Hematopoietic multipotent progenitor cell treated with erythropoietin and hydrocortisone succinate and interleukin-3 and kit ligand, for 6 days (in vitro differentiated cells): Measurements from ENCODE around the gene DYSF.
"Not testable (repeated sequence)": the region's sequence is repeated elsewhere in the genome, so short reads cannot be mapped to it uniquely, and the experiment has no call there.

Source experiments
- DNase-seq: peaks from one replicate; pipeline ENCODE4 v3.0.0-alpha.2; 2015

Gene DYSF

DNA sequence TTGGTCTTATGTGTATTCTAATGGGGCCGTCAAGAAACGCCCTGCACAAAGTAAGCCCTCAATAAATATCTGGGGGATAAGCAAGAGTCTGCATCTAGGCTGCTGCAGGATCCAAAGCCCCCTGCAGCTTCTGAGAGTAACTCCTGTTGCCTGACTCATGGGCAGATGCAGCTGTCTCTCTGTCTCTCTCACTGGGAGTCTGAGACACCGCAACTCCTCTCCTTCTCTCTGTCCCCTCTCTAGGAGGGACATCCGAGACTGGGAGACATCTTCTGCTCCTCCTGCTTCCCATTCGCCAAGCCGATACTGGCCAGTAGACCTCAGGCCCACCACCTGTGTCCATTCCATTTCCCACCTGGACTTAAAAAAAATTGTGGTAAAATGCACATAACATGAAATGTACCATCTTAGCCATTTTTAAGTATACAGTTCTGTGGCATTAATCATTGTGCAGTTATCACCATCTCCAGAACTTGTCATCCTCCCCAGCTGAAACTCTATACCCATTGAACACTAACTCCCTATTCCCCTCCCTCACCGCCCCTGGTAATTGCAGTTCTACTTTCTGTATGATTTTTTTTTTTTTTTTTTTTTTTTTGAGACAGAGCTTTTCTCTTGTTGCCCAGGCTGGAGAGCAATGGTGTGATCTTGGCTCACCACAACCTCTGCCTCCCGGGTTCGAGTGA lies 20.1 kb downstream of the DYSF start:
- DNase-seq, result no peak

DNA sequence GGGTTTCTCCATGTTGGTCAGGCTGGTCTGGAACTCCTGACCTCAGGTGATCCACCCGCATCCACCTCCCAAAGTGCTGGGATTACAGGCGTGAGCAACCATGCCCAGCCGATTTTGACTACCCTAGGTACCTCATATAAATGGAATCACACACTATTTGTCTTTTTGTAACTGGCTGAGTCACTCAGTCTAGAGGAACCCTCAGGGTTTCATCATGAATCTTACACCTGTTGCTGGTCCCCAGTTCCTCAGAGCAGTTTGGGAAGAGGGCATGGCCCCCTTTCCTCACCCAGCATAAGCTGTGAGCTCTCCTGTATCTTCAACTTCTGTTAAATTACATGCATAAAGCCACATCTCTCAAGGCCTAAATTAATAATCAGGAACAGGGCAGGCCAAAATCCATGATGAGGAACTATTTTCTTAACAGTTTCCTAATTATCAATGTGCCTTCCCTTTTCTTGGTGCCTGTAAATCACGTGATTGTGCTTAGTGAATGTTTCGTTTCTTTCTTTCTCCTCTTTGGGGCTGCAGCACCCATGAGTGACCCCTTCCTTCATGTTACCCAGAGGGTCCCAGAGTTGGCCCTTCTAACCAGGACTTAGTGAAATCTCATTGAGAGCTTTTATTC lies 20.9 kb downstream of the DYSF start:
- DNase-seq, result no peak

DNA sequence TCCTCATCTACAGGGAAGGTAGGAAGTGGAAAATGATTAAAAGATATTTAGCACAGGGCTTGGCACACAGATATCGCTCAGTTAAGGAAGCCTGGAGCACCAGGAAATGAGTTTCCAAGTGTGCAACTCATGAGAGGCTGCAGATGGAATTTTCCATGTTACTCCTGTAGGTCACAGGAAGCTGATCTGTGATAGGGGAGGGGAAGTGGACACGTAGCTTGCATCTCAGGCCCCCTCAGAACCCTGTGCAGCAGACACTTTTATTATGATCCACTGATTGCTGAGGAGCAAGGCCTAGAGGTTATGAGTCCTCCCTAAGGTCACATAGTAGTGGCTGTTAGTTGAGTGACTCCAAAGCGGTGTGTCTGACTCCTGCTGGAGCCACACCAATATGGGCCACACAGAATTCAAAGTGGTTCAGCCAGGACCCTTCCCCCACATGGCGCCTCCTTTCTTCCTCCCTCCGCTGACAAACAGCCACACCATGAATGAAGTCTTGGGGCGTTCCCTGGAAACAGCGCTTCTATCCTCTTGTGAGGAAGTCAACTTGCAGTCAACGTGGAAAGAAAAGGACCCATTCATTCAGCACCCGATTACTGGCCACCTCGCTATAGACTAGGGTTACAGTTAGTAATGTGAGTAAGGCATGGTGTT lies 21.5 kb downstream of the DYSF start:
- no peak for DNase-seq

DNA sequence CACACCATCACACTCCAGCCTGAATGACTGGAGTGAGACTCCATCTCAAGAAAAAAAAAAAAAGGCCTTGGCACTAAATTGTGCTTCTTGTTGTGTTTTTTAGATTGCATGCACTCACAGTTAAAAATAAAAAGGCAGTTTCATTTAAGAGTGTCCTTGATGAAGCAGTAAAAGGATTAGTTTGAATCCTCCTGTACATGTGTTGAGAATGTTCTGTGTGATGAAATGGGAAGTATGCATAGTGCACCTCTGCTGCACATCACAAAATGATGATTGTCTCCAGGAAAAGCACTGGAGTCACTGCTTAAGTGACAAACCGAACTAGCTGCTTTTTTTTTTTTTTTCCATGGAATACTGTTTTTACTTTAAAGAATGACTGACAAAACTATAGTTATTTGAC lies 23.1 kb downstream of the DYSF start:
- DNase-seq, result no peak

GRCh38 chr2:71477231-71477691 lies 23.9 kb downstream of the DYSF start:
- no peak for DNase-seq

DNA sequence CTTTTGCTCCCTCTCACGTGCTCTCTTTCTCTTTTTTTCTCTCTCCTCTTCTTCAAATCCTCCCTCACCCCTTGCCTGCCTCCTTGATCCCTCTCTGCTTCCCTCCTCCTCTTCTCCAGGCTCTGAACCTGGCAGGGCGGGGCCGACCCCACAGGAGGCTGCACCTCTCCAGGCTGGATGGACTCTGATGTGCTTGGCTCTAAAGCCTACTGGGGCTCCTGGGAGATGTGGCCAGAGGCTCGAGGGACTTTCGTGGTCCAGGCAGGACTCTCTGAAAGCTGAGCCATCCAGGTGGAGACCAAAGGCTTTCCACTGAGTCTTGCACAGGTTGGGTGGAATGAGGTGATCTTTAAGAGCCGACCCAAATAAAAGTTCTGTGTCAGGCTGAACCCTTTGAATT lies 25.4 kb downstream of the DYSF start:
- no peak for DNase-seq

- no peak for DNase-seq
Measured at GRCh38 chr2:71479261-71479660, 25.9 kb downstream of the DYSF start.

GRCh38 chr2:71481111-71481510 lies 27.8 kb downstream of the DYSF start:
- no peak for DNase-seq

GRCh38 chr2:71482055-71482454 lies 28.7 kb downstream of the DYSF start:
- DNase-seq, result no peak

DNA sequence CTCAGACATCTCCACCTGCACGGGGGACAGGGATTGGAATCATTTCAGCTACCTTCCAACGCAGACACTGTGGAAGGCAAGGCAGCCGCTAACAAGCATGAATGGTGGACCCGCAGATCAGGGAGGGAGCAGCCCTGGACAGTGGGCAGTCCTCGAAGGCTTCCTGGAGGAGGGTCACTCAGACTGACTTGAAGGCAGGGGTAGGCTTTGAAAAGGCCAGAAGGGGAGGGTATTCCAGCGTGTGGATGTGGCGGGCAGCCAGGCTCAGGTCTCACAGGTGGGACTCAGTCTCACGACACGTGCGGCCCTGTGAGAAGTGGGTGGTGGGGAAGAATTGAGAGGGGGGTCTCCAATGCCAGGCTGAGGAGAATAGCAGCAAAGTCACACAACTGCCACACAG lies 29.9 kb downstream of the DYSF start:
- no peak for DNase-seq

- no peak for DNase-seq
Measured at GRCh38 chr2:71484354-71484753, 31.0 kb downstream of the DYSF start.

GRCh38 chr2:71486881-71487640 lies 33.7 kb downstream of the DYSF start:
- DNase-seq, result no peak

GRCh38 chr2:71491551-71491950 lies 38.2 kb downstream of the DYSF start:
- DNase-seq, result not testable (repeated sequence)

- DNase-seq, result no peak
Measured at GRCh38 chr2:71492112-71492511, 38.8 kb downstream of the DYSF start.

GRCh38 chr2:71494091-71494490 lies 40.7 kb downstream of the DYSF start:
- DNase-seq, result no peak

DNA sequence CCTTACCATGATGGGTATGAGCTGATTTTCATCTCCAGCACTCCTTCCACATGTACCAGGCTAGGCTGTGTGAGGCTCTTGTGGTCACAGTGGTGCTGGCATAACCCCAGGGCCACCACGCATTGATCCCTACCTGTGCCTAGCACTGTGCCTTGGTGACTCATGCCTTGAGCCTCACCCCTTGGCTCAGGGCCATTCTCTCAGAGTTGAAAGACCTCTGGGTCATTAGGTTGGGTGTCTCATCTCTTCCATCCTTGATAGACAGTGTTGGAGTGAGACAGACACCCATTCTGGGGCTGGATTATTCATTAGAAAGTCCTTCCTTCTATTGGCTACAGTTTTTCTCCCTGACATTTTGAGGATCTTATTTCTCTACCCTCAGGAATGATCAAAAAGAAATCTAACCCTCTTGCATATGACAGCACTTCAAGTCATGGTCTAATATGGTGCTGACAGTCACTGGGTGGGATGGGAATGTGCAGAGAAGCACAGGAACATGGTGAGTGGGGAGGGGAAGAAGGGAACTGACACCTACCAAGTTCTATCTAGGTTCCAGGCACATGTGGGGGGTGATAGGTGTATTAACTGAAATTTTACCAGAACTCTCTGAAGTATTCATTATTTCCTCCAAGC lies 41.3 kb downstream of the DYSF start:
- DNase-seq, result no peak

- no peak for DNase-seq
Measured at GRCh38 chr2:71496156-71496770, 42.9 kb downstream of the DYSF start.

- DNase-seq, result no peak
Measured at GRCh38 chr2:71498261-71498701, 44.9 kb downstream of the DYSF start.

DNA sequence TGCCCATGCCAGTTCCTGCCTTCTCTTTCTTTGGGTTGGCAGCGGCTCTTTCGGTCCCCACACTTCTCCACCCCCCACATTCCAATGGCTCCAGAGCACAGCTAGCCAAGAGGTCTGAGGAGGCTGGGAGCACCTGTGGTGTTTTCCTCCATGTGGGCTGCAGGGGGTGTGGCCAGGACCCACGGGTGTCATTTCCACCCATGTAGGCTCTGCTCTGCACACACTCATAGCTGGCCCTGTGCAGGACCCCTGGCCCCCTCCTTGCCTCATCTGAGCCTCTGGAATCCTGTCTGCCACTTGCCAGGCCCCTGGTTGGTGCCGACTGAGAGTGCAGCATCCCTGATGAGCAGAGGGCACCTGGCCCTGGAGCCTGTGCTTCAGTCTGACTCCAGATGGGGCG lies 46.3 kb downstream of the DYSF start:
- DNase-seq, result no peak

- DNase-seq, result no peak
Measured at GRCh38 chr2:71500426-71501079, 47.2 kb downstream of the DYSF start.

- no peak for DNase-seq
Measured at GRCh38 chr2:71502941-71503738, 49.8 kb downstream of the DYSF start.
